SK-N-SH treated with all-trans-retinoic acid at 6 μM for 48 hours (cell line): Measurements from ENCODE around the gene TRIM44.

ENCODE experiments used
- ATAC-seq: fragments of 200-7000 bp; cut with Tn5 transposase; 3 replicates; pipeline ENCODE4 v1.9.1; 2020; ENCODE audit warnings: mild to moderate bottlenecking, moderate library complexity
- ARNTL ChIP-seq: fragments of 450-650 bp; formaldehyde crosslinking; IDR thresholded peaks from 2 replicates; pipeline ENCODE4 v1.5.0; 2020; ENCODE audit warnings: low read depth, mild to moderate bottlenecking, moderate library complexity, borderline replicate concordance
- BACH2 ChIP-seq: fragments of 250-450 bp; sonication (Bioruptor Pico); IDR thresholded peaks from 2 replicates; pipeline ENCODE4 v1.9.0; 2021; ENCODE audit warnings: mild to moderate bottlenecking, borderline replicate concordance
- CSRNP3 ChIP-seq: fragments of 250-450 bp; sonication (Bioruptor Pico); IDR thresholded peaks from 2 replicates; pipeline ENCODE4 v1.5.1; 2021; ENCODE audit warnings: mild to moderate bottlenecking, moderate library complexity
- ISL1 ChIP-seq: fragments of 250-450 bp; sonication (Bioruptor Pico); IDR thresholded peaks from 2 replicates; pipeline ENCODE4 v2.1.2; 2022; ENCODE audit warnings: mild to moderate bottlenecking, moderate library complexity
- OSR1 ChIP-seq: fragments of 250-450 bp; sonication (Bioruptor Pico); IDR thresholded peaks from 2 replicates; pipeline ENCODE4 v1.8.0; 2022; ENCODE audit warnings: moderate library complexity, mild to moderate bottlenecking, inconsistent platforms
- TCF4 ChIP-seq: fragments of 250-450 bp; sonication (Bioruptor Pico); IDR thresholded peaks from 2 replicates; pipeline ENCODE4 v1.8.0; 2021; ENCODE audit warnings: mild to moderate bottlenecking, moderate library complexity, borderline replicate concordance
- TOX ChIP-seq: fragments of 250-450 bp; sonication (Bioruptor Pico); IDR thresholded peaks from 2 replicates; pipeline ENCODE4 v1.8.0; 2021; ENCODE audit warnings: mild to moderate bottlenecking, moderate library complexity, borderline replicate concordance
- ZC3H10 ChIP-seq: fragments of 250-450 bp; sonication (Bioruptor Pico); IDR thresholded peaks from 2 replicates; pipeline ENCODE4 v1.5.1; 2021; ENCODE audit warnings: mild to moderate bottlenecking, moderate library complexity
- ZFP30 ChIP-seq: fragments of 450-650 bp; formaldehyde crosslinking; IDR thresholded peaks from 2 replicates; pipeline ENCODE4 v1.5.0; 2022; ENCODE audit warnings: mild to moderate bottlenecking, moderate library complexity
- ZNF565 ChIP-seq: fragments of 450-650 bp; formaldehyde crosslinking; conservative IDR thresholded peaks from 2 replicates; pipeline ENCODE4 v1.5.0; 2020; ENCODE audit warnings: low read depth, mild to moderate bottlenecking, moderate library complexity
- ZNF70 ChIP-seq: fragments of 450-650 bp; formaldehyde crosslinking; IDR thresholded peaks from 2 replicates; pipeline ENCODE4 v1.5.0; 2020; ENCODE audit warnings: mild to moderate bottlenecking, moderate library complexity
- ZNF8 ChIP-seq: fragments of 450-650 bp; formaldehyde crosslinking; IDR thresholded peaks from 2 replicates; pipeline ENCODE4 v1.5.0; 2020; ENCODE audit warnings: mild to moderate bottlenecking, moderate library complexity
- TF ChIP-seq, protein P1 (sequence below): fragments of 250-450 bp; sonication (Bioruptor Pico); IDR thresholded peaks from 2 replicates; pipeline ENCODE4 v1.8.0; 2021; ENCODE audit warnings: low read depth, mild to moderate bottlenecking, moderate library complexity, borderline replicate concordance
- TF ChIP-seq, protein P2 (sequence below): fragments of 250-450 bp; sonication (Bioruptor Pico); IDR thresholded peaks from 2 replicates; pipeline ENCODE4 v1.8.0; 2020; ENCODE audit warnings: mild to moderate bottlenecking, moderate library complexity, borderline replicate concordance
- TF ChIP-seq, protein P3 (sequence below): fragments of 250-450 bp; sonication (Bioruptor Pico); IDR thresholded peaks from 2 replicates; pipeline ENCODE4 v1.5.1; 2020; ENCODE audit warnings: low read depth, mild to moderate bottlenecking, moderate library complexity

TRIM44 gene

DNA sequence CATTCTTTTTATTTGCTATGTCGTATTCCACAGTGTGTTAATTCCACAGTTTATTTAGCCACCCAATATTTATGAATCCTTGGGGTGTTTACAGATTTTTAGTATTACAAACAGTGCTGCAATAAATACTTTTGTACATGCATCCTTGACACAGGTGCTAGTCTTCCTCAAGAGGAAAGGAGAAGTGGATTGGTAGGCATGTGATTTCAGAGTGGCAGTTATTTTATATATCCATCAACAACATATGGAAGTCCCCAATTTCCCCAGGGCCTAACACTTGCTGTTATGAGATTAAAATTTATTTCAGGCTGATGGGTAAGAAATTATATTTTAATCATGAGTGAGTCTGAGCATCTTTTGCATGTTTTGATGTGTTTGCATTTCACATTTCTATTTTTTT, 17.9 kb downstream of the TRIM44 start:
- no peak for ATAC-seq
- TF ChIP-seq, protein P1, sequence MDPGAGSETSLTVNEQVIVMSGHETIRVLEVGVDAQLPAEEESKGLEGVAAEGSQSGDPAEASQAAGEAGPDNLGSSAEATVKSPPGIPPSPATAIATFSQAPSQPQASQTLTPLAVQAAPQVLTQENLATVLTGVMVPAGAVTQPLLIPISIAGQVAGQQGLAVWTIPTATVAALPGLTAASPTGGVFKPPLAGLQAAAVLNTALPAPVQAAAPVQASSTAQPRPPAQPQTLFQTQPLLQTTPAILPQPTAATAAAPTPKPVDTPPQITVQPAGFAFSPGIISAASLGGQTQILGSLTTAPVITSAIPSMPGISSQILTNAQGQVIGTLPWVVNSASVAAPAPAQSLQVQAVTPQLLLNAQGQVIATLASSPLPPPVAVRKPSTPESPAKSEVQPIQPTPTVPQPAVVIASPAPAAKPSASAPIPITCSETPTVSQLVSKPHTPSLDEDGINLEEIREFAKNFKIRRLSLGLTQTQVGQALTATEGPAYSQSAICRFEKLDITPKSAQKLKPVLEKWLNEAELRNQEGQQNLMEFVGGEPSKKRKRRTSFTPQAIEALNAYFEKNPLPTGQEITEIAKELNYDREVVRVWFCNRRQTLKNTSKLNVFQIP, result no peak
- TF ChIP-seq ZNF565 (no peak), ZFP30 (no peak), CSRNP3 (CRISPR knock-in tag) (no peak), ZNF70 (CRISPR knock-in tag) (no peak), TOX (CRISPR knock-in tag) (no peak)
- TF ChIP-seq, protein P2, sequence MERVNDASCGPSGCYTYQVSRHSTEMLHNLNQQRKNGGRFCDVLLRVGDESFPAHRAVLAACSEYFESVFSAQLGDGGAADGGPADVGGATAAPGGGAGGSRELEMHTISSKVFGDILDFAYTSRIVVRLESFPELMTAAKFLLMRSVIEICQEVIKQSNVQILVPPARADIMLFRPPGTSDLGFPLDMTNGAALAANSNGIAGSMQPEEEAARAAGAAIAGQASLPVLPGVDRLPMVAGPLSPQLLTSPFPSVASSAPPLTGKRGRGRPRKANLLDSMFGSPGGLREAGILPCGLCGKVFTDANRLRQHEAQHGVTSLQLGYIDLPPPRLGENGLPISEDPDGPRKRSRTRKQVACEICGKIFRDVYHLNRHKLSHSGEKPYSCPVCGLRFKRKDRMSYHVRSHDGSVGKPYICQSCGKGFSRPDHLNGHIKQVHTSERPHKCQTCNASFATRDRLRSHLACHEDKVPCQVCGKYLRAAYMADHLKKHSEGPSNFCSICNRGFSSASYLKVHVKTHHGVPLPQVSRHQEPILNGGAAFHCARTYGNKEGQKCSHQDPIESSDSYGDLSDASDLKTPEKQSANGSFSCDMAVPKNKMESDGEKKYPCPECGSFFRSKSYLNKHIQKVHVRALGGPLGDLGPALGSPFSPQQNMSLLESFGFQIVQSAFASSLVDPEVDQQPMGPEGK (CRISPR knock-in tag), result no peak
- TF ChIP-seq, all 23 proteins: peak for 0

- TF ChIP-seq, protein P2 (CRISPR knock-in tag), result no peak
- TF ChIP-seq TCF4 (CRISPR knock-in tag) (no peak), ISL1 (no peak)
- TF ChIP-seq, all 23 proteins: peak for 0
- ATAC-seq, result no peak
These were observed 18.7 kb downstream of the TRIM44 start for GRCh38 chr11:35681163-35681767.

GRCh38 chr11:35682230-35683173, 19.9 kb downstream of the TRIM44 start:
- TF ChIP-seq, protein P3, sequence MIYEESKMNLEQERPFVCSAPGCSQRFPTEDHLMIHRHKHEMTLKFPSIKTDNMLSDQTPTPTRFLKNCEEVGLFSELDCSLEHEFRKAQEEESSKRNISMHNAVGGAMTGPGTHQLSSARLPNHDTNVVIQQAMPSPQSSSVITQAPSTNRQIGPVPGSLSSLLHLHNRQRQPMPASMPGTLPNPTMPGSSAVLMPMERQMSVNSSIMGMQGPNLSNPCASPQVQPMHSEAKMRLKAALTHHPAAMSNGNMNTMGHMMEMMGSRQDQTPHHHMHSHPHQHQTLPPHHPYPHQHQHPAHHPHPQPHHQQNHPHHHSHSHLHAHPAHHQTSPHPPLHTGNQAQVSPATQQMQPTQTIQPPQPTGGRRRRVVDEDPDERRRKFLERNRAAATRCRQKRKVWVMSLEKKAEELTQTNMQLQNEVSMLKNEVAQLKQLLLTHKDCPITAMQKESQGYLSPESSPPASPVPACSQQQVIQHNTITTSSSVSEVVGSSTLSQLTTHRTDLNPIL (CRISPR knock-in tag), result no peak
- TF ChIP-seq ZC3H10 (CRISPR knock-in tag) (no peak), TOX (CRISPR knock-in tag) (no peak), ARNTL (CRISPR knock-in tag) (no peak), TCF4 (CRISPR knock-in tag) (no peak), ZFP30 (no peak), OSR1 (no peak), BACH2 (CRISPR knock-in tag) (no peak), ZNF8 (CRISPR knock-in tag) (no peak), ISL1 (no peak)
- TF ChIP-seq, protein P2 (CRISPR knock-in tag), result no peak
- ATAC-seq, result peak; percentile 25
